MM.1S (cell line): Measurements from ENCODE around the gene RGR.

ENCODE experiments used
- DNase-seq: peaks from one replicate; pipeline ENCODE4 v3.0.0-alpha.2; 2015
- H2AFZ ChIP-seq: fragments of 300-600 bp; sonication (generic); 2 replicates; pipeline ENCODE4 v1.6.0; 2016; ENCODE audit warnings: antibody characterized with exemption, low read length
- H3F3A ChIP-seq: fragments of 300-600 bp; sonication (generic); 2 replicates; pipeline ENCODE4 v1.6.1; 2016; ENCODE audit warnings: mild to moderate bottlenecking, antibody characterized with exemption, low read length, moderate library complexity, mixed read lengths; ENCODE audit not compliant: insufficient read depth
- H3K27ac ChIP-seq: fragments of 300-600 bp; sonication (generic); 2 replicates; pipeline ENCODE4 v1.5.1; 2016; ENCODE audit warnings: mild to moderate bottlenecking, low read length
- H3K27me3 ChIP-seq: fragments of 300-600 bp; sonication (generic); replicated peaks from 2 replicates; pipeline ENCODE4 v1.6.0; 2016; ENCODE audit warnings: low read length; ENCODE audit not compliant: insufficient read depth
- H3K36me3 ChIP-seq: fragments of 300-600 bp; sonication (generic); replicated peaks from 2 replicates; pipeline ENCODE4 v1.6.1; 2016; ENCODE audit warnings: mild to moderate bottlenecking, low read length, mixed read lengths; ENCODE audit not compliant: insufficient read depth
- H3K4me1 ChIP-seq: fragments of 300-600 bp; sonication (generic); 2 replicates; pipeline ENCODE4 v1.6.1; 2016; ENCODE audit warnings: low read length, mixed read lengths
- H3K4me2 ChIP-seq: fragments of 300-600 bp; sonication (generic); 2 replicates; pipeline ENCODE4 v1.6.0; 2016; ENCODE audit warnings: low read depth, low read length
- H3K4me3 ChIP-seq: fragments of 300-600 bp; sonication (generic); 2 replicates; pipeline ENCODE4 v1.5.1; 2016; ENCODE audit warnings: low read length, mixed read lengths
- H3K79me2 ChIP-seq: fragments of 300-600 bp; sonication (generic); 2 replicates; pipeline ENCODE4 v1.6.1; 2016; ENCODE audit warnings: mixed run types, low read length, mixed read lengths
- H3K9ac ChIP-seq: fragments of 300-600 bp; sonication (generic); 2 replicates; pipeline ENCODE4 v1.6.1; 2016; ENCODE audit warnings: low read length, mixed read lengths
- H3K9me2 ChIP-seq: fragments of 300-600 bp; sonication (generic); replicated peaks from 2 replicates; pipeline ENCODE4 v1.6.1; 2016; ENCODE audit warnings: mild to moderate bottlenecking, low read length, mixed read lengths; ENCODE audit not compliant: insufficient read depth
- H3K9me3 ChIP-seq: fragments of 300-600 bp; sonication (generic); replicated peaks from 2 replicates; pipeline ENCODE4 v1.6.1; 2016; ENCODE audit warnings: mild to moderate bottlenecking, low read length, mixed read lengths; ENCODE audit not compliant: insufficient read depth
- H4K20me1 ChIP-seq: fragments of 300-600 bp; sonication (generic); 2 replicates; pipeline ENCODE4 v1.6.1; 2016; ENCODE audit warnings: mild to moderate bottlenecking, low read length, moderate library complexity, mixed read lengths; ENCODE audit not compliant: insufficient read depth
- EZH2 ChIP-seq: fragments of 300-600 bp; sonication (generic); optimal IDR thresholded peaks from 2 replicates; pipeline ENCODE3; 2017; ENCODE audit warnings: low read depth, mild to moderate bottlenecking, antibody characterized with exemption, low read length, mixed read lengths
- EZH2phosphoT487 ChIP-seq: fragments of 300-600 bp; sonication (generic); IDR thresholded peaks from 2 replicates; pipeline ENCODE4 v1.6.1; 2018; ENCODE audit warnings: antibody characterized with exemption, low read length
- TF ChIP-seq, protein P1 (sequence below): fragments of 300-600 bp; sonication (generic); IDR thresholded peaks from 2 replicates; pipeline ENCODE4 v1.5.1; 2016; ENCODE audit warnings: antibody characterized with exemption, low read length, mixed read lengths

Gene RGR

GRCh38 chr10:84208023-84208422 is 36.8 kb upstream of the RGR start:
- no peak overlapping the region for H3K4me2 ChIP-seq
- H3K9me3 ChIP-seq, result no peaks in the 10 kb centered on the region
- no peaks in the 10 kb centered on the region for H4K20me1 ChIP-seq
- H3K36me3 ChIP-seq, result no peaks in the 10 kb centered on the region
- H3K27ac ChIP-seq, result no peak overlapping the region
- H3K79me2 ChIP-seq, result no peaks in the 10 kb centered on the region
- no peak for DNase-seq
- no peak overlapping the region for H3K9ac ChIP-seq
- no peaks in the 10 kb centered on the region for H3K9me2 ChIP-seq
- H3K4me1 ChIP-seq, result no peaks in the 10 kb centered on the region
- H2AFZ ChIP-seq, result no peak overlapping the region
- no peaks in the 10 kb centered on the region for H3K27me3 ChIP-seq
- no peaks in the 10 kb centered on the region for H3F3A ChIP-seq
- H3K4me3 ChIP-seq, result no peak overlapping the region
- TF ChIP-seq, protein P1, sequence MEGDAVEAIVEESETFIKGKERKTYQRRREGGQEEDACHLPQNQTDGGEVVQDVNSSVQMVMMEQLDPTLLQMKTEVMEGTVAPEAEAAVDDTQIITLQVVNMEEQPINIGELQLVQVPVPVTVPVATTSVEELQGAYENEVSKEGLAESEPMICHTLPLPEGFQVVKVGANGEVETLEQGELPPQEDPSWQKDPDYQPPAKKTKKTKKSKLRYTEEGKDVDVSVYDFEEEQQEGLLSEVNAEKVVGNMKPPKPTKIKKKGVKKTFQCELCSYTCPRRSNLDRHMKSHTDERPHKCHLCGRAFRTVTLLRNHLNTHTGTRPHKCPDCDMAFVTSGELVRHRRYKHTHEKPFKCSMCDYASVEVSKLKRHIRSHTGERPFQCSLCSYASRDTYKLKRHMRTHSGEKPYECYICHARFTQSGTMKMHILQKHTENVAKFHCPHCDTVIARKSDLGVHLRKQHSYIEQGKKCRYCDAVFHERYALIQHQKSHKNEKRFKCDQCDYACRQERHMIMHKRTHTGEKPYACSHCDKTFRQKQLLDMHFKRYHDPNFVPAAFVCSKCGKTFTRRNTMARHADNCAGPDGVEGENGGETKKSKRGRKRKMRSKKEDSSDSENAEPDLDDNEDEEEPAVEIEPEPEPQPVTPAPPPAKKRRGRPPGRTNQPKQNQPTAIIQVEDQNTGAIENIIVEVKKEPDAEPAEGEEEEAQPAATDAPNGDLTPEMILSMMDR, result no peak
- TF ChIP-seq EZH2phosphoT487 (no peak), EZH2 (no peak)

DNA sequence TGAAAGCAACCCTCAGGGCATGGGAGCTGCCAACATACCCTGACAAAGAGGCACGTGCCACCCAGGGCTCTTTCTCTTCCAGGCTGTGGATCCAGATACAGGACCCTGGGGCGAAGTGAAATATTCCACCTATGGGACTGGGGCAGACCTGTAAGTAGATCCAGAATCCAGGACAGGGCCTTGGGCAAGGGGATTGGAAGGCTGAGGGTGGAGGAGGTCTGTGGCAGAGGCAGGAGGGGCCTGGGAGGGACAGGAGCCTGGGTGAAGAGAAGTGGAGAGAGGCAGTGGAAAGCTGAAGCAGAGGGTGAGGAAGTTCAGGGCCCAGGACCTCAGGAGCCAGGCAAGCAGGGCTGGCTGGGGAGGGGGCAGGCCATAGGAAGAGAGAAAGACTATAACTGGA is 33.3 kb upstream of the RGR start:
- Histone ChIP-seq H3K9me3 (no peaks in the 10 kb centered on the region), H3K4me3 (no peak overlapping the region), H3K4me2 (no peak overlapping the region), H3K36me3 (no peaks in the 10 kb centered on the region), H3K9ac (no peak overlapping the region), H2AFZ (no peak overlapping the region), H3K9me2 (no peaks in the 10 kb centered on the region), H3K27me3 (no peaks in the 10 kb centered on the region), H3K27ac (no peak overlapping the region), H3F3A (no peaks in the 10 kb centered on the region), H3K4me1 (no peaks in the 10 kb centered on the region), H3K79me2 (no peaks in the 10 kb centered on the region), H4K20me1 (no peaks in the 10 kb centered on the region)
- TF ChIP-seq EZH2, result no peak
- TF ChIP-seq, protein P1, result no peak
- no peak for TF ChIP-seq EZH2phosphoT487
- DNase-seq, result no peak

DNA sequence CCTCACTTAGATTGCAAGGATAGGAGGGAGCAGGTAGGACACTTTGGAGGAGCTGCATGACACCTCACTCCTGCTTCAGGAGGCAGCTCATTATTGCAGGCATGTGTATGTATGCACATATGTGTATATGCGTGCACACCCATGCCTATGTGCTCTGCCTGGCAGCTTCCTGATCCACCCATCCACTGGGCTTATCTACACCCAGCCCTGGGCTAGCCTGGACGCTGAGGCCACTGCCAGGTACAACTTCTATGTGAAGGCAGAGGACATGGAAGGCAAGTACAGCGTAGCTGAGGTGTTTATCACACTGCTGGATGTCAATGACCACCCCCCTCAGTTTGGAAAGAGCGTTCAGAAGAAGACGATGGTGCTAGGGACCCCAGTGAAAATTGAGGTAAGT is 32.8 kb upstream of the RGR start:
- H3K4me1 ChIP-seq, result no peaks in the 10 kb centered on the region
- H3K4me2 ChIP-seq, result no peak overlapping the region
- no peak for DNase-seq
- no peaks in the 10 kb centered on the region for H3K27me3 ChIP-seq
- H3K9me2 ChIP-seq, result no peaks in the 10 kb centered on the region
- TF ChIP-seq, protein P1, result no peak
- TF ChIP-seq EZH2phosphoT487 (no peak), EZH2 (no peak)
- H3K27ac ChIP-seq, result no peak overlapping the region
- H3K4me3 ChIP-seq, result no peak overlapping the region
- H3K36me3 ChIP-seq, result no peaks in the 10 kb centered on the region
- H3K79me2 ChIP-seq, result no peaks in the 10 kb centered on the region
- H3K9ac ChIP-seq, result no peak overlapping the region
- H3K9me3 ChIP-seq, result no peaks in the 10 kb centered on the region
- H2AFZ ChIP-seq, result no peak overlapping the region
- no peaks in the 10 kb centered on the region for H4K20me1 ChIP-seq
- H3F3A ChIP-seq, result no peaks in the 10 kb centered on the region

DNA sequence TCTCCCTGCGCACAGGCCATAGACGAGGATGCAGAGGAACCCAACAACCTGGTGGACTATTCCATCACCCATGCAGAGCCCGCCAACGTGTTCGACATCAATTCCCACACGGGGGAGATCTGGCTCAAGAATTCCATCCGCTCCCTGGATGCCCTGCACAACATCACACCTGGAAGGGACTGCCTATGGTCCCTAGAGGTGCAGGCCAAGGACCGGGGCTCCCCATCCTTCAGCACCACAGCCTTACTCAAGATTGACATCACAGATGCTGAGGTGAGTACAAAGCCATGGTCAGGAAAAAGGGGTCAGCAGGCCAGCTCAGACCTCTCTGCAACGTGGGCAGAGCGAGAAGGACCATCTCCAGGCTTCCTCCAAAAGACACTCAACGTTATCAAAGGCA is 31.8 kb upstream of the RGR start:
- Histone ChIP-seq H3K4me2 (no peak overlapping the region), H3K9me2 (no peaks in the 10 kb centered on the region), H4K20me1 (no peaks in the 10 kb centered on the region), H3K79me2 (no peaks in the 10 kb centered on the region), H3K9me3 (no peaks in the 10 kb centered on the region), H3K4me1 (no peaks in the 10 kb centered on the region), H3K9ac (no peak overlapping the region), H3K27me3 (no peaks in the 10 kb centered on the region), H3K27ac (no peak overlapping the region), H2AFZ (no peak overlapping the region), H3K36me3 (no peaks in the 10 kb centered on the region), H3F3A (no peaks in the 10 kb centered on the region), H3K4me3 (no peak overlapping the region)
- no peak for DNase-seq
- TF ChIP-seq EZH2phosphoT487 (no peak), EZH2 (no peak)
- TF ChIP-seq, protein P1, result no peak
